A172 (cell line): ENCODE results near the gene ABCC6. TPM values are rescaled to one million over a fixed set of nuclear protein-coding genes. Genes with fewer than 3 reads are reported as not detected.
"Not testable (repeated sequence)": the region's sequence is repeated elsewhere in the genome, so short reads cannot be mapped to it uniquely, and the experiment has no call there.

Source experiments
- DNase-seq: peaks from one replicate; pipeline ENCODE4 v3.0.0-alpha.2; 2015; ENCODE audit warnings: low spot score
- total RNA-seq: library from RNA; depleted of rRNA; stranded (reverse); fragments of >200 nt; shearing (Covaris generic); gene quantifications from 2 replicates; pipeline ENCODE4 v1.2.3, GENCODE V29; 2014; rRNA removed

The ABCC6 gene
- total RNA-seq, result 3.5 TPM in 1 of 2 replicates, not detected in the other

GRCh38 chr16:16222850-16223661 is at the start of gene ABCC6:
TSS of gene ABCC6 (minus strand) at chr16:16223494. CDS start at chr16:16223434, 60 bp downstream.
- DNase-seq, result not testable (repeated sequence)

GRCh38 chr16:16272573-16273221 is 49.4 kb upstream of the ABCC6 start:
- not testable (repeated sequence) for DNase-seq

GRCh38 chr16:16271658-16272057 is 48.4 kb upstream of the ABCC6 start:
- not testable (repeated sequence) for DNase-seq

- not testable (repeated sequence) for DNase-seq
Measured at GRCh38 chr16:16268185-16268808, 45.0 kb upstream of the ABCC6 start.

- DNase-seq, result not testable (repeated sequence)
Measured at GRCh38 chr16:16267708-16268107, 44.4 kb upstream of the ABCC6 start.

- peak; percentile 2 for DNase-seq
Measured at GRCh38 chr16:16265044-16265443, 41.8 kb upstream of the ABCC6 start.

GRCh38 chr16:16263947-16264346 is 40.7 kb upstream of the ABCC6 start:
- not testable (repeated sequence) for DNase-seq

GRCh38 chr16:16262954-16263555 is 39.8 kb upstream of the ABCC6 start:
- DNase-seq, result not testable (repeated sequence)

GRCh38 chr16:16259971-16260370 is 36.7 kb upstream of the ABCC6 start:
- not testable (repeated sequence) for DNase-seq

GRCh38 chr16:16258822-16259221 is 35.5 kb upstream of the ABCC6 start:
- not testable (repeated sequence) for DNase-seq

- DNase-seq, result not testable (repeated sequence)
Measured at GRCh38 chr16:16257301-16257923, 34.1 kb upstream of the ABCC6 start.

- DNase-seq, result not testable (repeated sequence)
Measured at GRCh38 chr16:16252377-16252776, 29.1 kb upstream of the ABCC6 start.

GRCh38 chr16:16249621-16250330 is 26.5 kb upstream of the ABCC6 start:
- DNase-seq, result not testable (repeated sequence)

GRCh38 chr16:16247439-16247838 is 24.1 kb upstream of the ABCC6 start:
- DNase-seq, result not testable (repeated sequence)

GRCh38 chr16:16246578-16247262 is 23.4 kb upstream of the ABCC6 start:
- not testable (repeated sequence) for DNase-seq

GRCh38 chr16:16243886-16244285 is 20.6 kb upstream of the ABCC6 start:
- DNase-seq, result not testable (repeated sequence)

GRCh38 chr16:16240667-16241066 is 17.4 kb upstream of the ABCC6 start:
- DNase-seq, result not testable (repeated sequence)

GRCh38 chr16:16237738-16238137 is 14.4 kb upstream of the ABCC6 start:
- not testable (repeated sequence) for DNase-seq

- not testable (repeated sequence) for DNase-seq
Measured at GRCh38 chr16:16237071-16237470, 13.8 kb upstream of the ABCC6 start.

- not testable (repeated sequence) for DNase-seq
Measured at GRCh38 chr16:16232692-16233061, 9.4 kb upstream of the ABCC6 start.
